HG03521 (cell line): ENCODE results near the gene GPRIN2.
"Not testable (repeated sequence)": the region's sequence is repeated elsewhere in the genome, so short reads cannot be mapped to it uniquely, and the experiment has no call there.

Experiments
- ATAC-seq: cut with Tn5 transposase; IDR thresholded peaks from one replicate; pipeline ENCODE4 v1.9.1; 2021; ENCODE audit warnings: mild to moderate bottlenecking, moderate library complexity; ENCODE audit not compliant: unreplicated experiment

GPRIN2 gene

GRCh38 chr10:46538717-46539426 lies 17.6 kb downstream of the GPRIN2 start:
- no peak for ATAC-seq

GRCh38 chr10:46538155-46538554 lies 18.3 kb downstream of the GPRIN2 start:
- no peak for ATAC-seq

GRCh38 chr10:46537309-46537708 lies 19.1 kb downstream of the GPRIN2 start:
- no peak for ATAC-seq

- ATAC-seq = no peak
Observed at GRCh38 chr10:46536781-46537180, 19.7 kb downstream of the GPRIN2 start.

GRCh38 chr10:46536171-46536570 lies 20.3 kb downstream of the GPRIN2 start:
- ATAC-seq = no peak

GRCh38 chr10:46534828-46535524 lies 21.5 kb downstream of the GPRIN2 start:
- no peak for ATAC-seq

- ATAC-seq = not testable (repeated sequence)
Observed at GRCh38 chr10:46532256-46532655, 24.2 kb downstream of the GPRIN2 start.

- ATAC-seq = no peak
Observed at GRCh38 chr10:46530249-46531186, 25.9 kb downstream of the GPRIN2 start.

- not testable (repeated sequence) for ATAC-seq
Observed at GRCh38 chr10:46529742-46530141, 26.7 kb downstream of the GPRIN2 start.

- no peak for ATAC-seq
Observed at GRCh38 chr10:46528675-46529615, 27.5 kb downstream of the GPRIN2 start.

GRCh38 chr10:46528171-46528671 lies 28.2 kb downstream of the GPRIN2 start:
- no peak for ATAC-seq

- no peak for ATAC-seq
Observed at GRCh38 chr10:46527241-46527811, 29.1 kb downstream of the GPRIN2 start.

- no peak for ATAC-seq
Observed at GRCh38 chr10:46526682-46527038, 29.8 kb downstream of the GPRIN2 start.

GRCh38 chr10:46525824-46526681 lies 30.4 kb downstream of the GPRIN2 start:
- ATAC-seq = no peak

GRCh38 chr10:46525177-46525823 lies 31.2 kb downstream of the GPRIN2 start:
- no peak for ATAC-seq

GRCh38 chr10:46524472-46525176 lies 31.8 kb downstream of the GPRIN2 start:
- ATAC-seq = no peak

- no peak for ATAC-seq
Observed at GRCh38 chr10:46523962-46524471, 32.4 kb downstream of the GPRIN2 start.
